DND-41 (cell line): ENCODE data around the gene GDNF.

Experiments used
- CTCF ChIP-seq: IDR thresholded peaks from 2 replicates; pipeline ENCODE4 v1.5.1; 2012; ENCODE audit warnings: borderline replicate concordance, low read length, moderate library complexity, mild to moderate bottlenecking; ENCODE audit not compliant: poor library complexity, severe bottlenecking; ENCODE audit errors: extremely low read depth
- EZH2 ChIP-seq: IDR thresholded peaks from 3 replicates; pipeline ENCODE4 v1.6.1; 2012; ENCODE audit warnings: borderline replicate concordance, low read depth, mild to moderate bottlenecking, moderate library complexity, low read length, inconsistent platforms; ENCODE audit not compliant: severe bottlenecking

- no peak for TF ChIP-seq CTCF
- no peak for TF ChIP-seq EZH2
Observed at GRCh38 chr5:37871023-37871815, 31.4 kb upstream of the GDNF start.
